ENCODE results near the gene CDC14B. TPM values are rescaled to one million over a fixed set of nuclear protein-coding genes. Genes with fewer than 3 reads are reported as not detected.
A peak's percentile ranks its signal among the peaks of the same experiment; 100 is the strongest.

The CDC14B gene
- total and polyA plus RNA-seq, 2 of the 4 experiments (the other 2 are of a cell fraction) = 9.7 to 26.3 TPM

- no peak overlapping the region; the same call in 1 of the 2 replicates for H3K27ac ChIP-seq (ENCODE audit: insufficient read depth, low read length)
- ChIA-PET CTCF (no interaction called here), POLR2A (ENCODE audit: unreplicated experiment) (no interaction called here)
These were observed 129.0 kb downstream of the CDC14B start for GRCh38 chr9:96490534-96491078.

More at GRCh38 chr9:96490534-96491078, 129.0 kb downstream of the CDC14B start:
- Histone ChIP-seq H3K14ac (replicated peaks; ENCODE audit: low read depth, low read length) (no peak overlapping the region), H3K56ac (ENCODE audit: extremely low read depth, insufficient read depth, low read length) (no peak overlapping the region), H3K18ac (ENCODE audit: low read depth, low read length) (no peak overlapping the region; the same call in 1 of the 2 replicates), H4K91ac (ENCODE audit: insufficient read depth, low read depth, low read length) (no peak overlapping the region), H2AK5ac (ENCODE audit: low read depth, low read length) (no peak overlapping the region; the same call in 1 of the 2 replicates), H3K4me2 (ENCODE audit: low read depth, low read length) (no peak overlapping the region), H3K23ac (ENCODE audit: low read depth, low read length) (no peak overlapping the region), H3K4ac (ENCODE audit: low read depth, low read length) (no peak overlapping the region; the same call in 1 of the 2 replicates), H4K20me1 (ENCODE audit: insufficient read depth, low read length) (peaks cover 18% of the 10 kb centered on the region), H2BK20ac (ENCODE audit: low read depth, low read length) (no peak overlapping the region), H3K9me1 (ENCODE audit: insufficient read depth, low read length) (peaks cover 16% of the 10 kb centered on the region), H4K5ac (ENCODE audit: low read depth, low read length) (no peak overlapping the region), H3K4me3 (ENCODE audit: insufficient read depth, low read depth, low read length) (no peak overlapping the region), H3K4me1 (ENCODE audit: control insufficient read depth, insufficient read depth, low read length) (peaks cover 22% of the 10 kb centered on the region), H3K36me3 (ENCODE audit: control insufficient read depth, insufficient read depth, low read length) (peaks cover 22% of the 10 kb centered on the region), H3K27me3 (ENCODE audit: control insufficient read depth, insufficient read depth, low read length) (no peaks in the 10 kb centered on the region), H2AFZ (replicated peaks; ENCODE audit: low read length, poor library complexity) (no peak overlapping the region), H2BK15ac (ENCODE audit: low read depth, low read length) (no peak overlapping the region), H3K79me1 (ENCODE audit: low read depth in 1 of 2, low read length in 2 of 2) (peaks cover 2 to 27% of the 10 kb centered on the region in 2 experiments; a peak in 3 of 4 replicates), H2BK5ac (ENCODE audit: low read depth, low read length, poor library complexity, severe bottlenecking) (peak overlapping the region; percentile 6), H2BK120ac (ENCODE audit: low read depth, low read length) (no peak overlapping the region), H4K8ac (ENCODE audit: low read depth in 2 of 2, low read length in 2 of 2) (no peak overlapping the region), H3K9ac (ENCODE audit: low read depth, low read length) (no peak overlapping the region), H3K9me3 (ENCODE audit: control insufficient read depth, insufficient read depth, low read length) (no peaks in the 10 kb centered on the region), H2AK9ac (replicated peaks; ENCODE audit: low read depth, low read length, poor library complexity) (no peak overlapping the region)
- in situ Hi-C loops (cut with MboI; ENCODE audit: low sequenced_read_pairs) = no loop called here
- no peak for DNase-seq
- BruUV-seq (replicated peaks) = no TSS peak
- no peak for ATAC-seq (ENCODE audit: low read depth)
- dilution Hi-C loops (cut with HindIII; ENCODE audit: low sequenced_read_pairs, unreplicated experiment) = no loop called here
- 100% methylated on average over 2 of the region's 10 CpGs; no CpG with 5 or more reads in 1 of the 2 experiments for WGBS, 2 experiments (ENCODE audit: extremely low coverage in 2 of 2, insufficient read length in 1 of 2)
- TF ChIP-seq RAD21 (IDR thresholded peaks at IDR 0.05; ENCODE audit: low read length) = no peak
- TF ChIP-seq MAFK (IDR thresholded peaks at IDR 0.05; ENCODE audit: low read depth, low read length) = no peak
- no peak for TF ChIP-seq CTCF (conservative IDR thresholded peaks at IDR 0.05; ENCODE audit: low read depth, low read length)
- no peak for TF ChIP-seq RFX5 (IDR thresholded peaks at IDR 0.05; ENCODE audit: low read depth, low read length)
- no peak for TF ChIP-seq NFE2L2 (IDR thresholded peaks at IDR 0.05; ENCODE audit: low read depth, low read length)
- no peak for TF ChIP-seq CHD1 (IDR thresholded peaks at IDR 0.05; ENCODE audit: low read depth, low read length)
- no peak for TF ChIP-seq BHLHE40 (IDR thresholded peaks at IDR 0.05; ENCODE audit: low read depth, low read length)
- TF ChIP-seq RCOR1 (IDR thresholded peaks at IDR 0.05; ENCODE audit: insufficient replicate concordance, low read length) = no peak
- no peak for TF ChIP-seq MAZ (IDR thresholded peaks at IDR 0.05; ENCODE audit: borderline replicate concordance, low read depth, low read length)
- intact Hi-C loops (cut with micrococcal nuclease) = no loop called here

All from IMR-90 (cell line).